Neural cell (in vitro differentiated cells): Measurements from ENCODE around the gene GPATCH4.

Experiments
- POLR2AphosphoS5 ChIP-seq: IDR thresholded peaks from 2 replicates; pipeline ENCODE4 v1.6.1; 2012
- TAF1 ChIP-seq: IDR thresholded peaks from 2 replicates; pipeline ENCODE4 v1.6.1; 2012; ENCODE audit warnings: low read depth
- TF ChIP-seq, protein P1 (sequence below): fragments of 450-650 bp; IDR thresholded peaks from 2 replicates; pipeline ENCODE4 v1.5.1; 2014; ENCODE audit warnings: antibody characterized with exemption, mild to moderate bottlenecking, moderate library complexity; ENCODE audit not compliant: poor library complexity, severe bottlenecking

DNA sequence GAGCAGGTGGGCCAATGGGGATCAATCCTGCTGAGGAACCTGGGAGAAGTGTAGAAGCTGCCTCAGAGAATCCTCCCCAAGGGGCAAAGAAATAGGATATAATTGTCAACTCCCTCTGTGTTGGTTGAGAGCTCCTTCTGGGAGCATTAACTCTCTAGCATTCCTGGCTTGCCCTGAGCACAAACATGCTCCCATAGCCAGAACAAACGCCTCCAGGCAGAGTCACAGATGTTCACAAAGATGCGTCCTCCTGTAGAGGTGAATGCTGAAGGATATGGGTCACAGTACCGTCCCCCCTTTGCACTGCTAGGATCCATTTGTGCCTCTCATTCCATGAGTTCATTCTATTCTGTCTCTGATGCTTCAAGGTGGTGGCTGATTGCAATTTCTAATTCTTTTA, 31.1 kb upstream of the GPATCH4 start:
- TF ChIP-seq, protein P1, sequence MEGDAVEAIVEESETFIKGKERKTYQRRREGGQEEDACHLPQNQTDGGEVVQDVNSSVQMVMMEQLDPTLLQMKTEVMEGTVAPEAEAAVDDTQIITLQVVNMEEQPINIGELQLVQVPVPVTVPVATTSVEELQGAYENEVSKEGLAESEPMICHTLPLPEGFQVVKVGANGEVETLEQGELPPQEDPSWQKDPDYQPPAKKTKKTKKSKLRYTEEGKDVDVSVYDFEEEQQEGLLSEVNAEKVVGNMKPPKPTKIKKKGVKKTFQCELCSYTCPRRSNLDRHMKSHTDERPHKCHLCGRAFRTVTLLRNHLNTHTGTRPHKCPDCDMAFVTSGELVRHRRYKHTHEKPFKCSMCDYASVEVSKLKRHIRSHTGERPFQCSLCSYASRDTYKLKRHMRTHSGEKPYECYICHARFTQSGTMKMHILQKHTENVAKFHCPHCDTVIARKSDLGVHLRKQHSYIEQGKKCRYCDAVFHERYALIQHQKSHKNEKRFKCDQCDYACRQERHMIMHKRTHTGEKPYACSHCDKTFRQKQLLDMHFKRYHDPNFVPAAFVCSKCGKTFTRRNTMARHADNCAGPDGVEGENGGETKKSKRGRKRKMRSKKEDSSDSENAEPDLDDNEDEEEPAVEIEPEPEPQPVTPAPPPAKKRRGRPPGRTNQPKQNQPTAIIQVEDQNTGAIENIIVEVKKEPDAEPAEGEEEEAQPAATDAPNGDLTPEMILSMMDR: no peak
- TF ChIP-seq TAF1 (no peak), POLR2AphosphoS5 (no peak)
